Body of pancreas (tissue), 4 donors: Measurements from ENCODE around the gene MRPL10.

Experiments used
- POLR2A ChIP-seq, 3 donors: fragments of 450-650 bp; IDR thresholded peaks; one replicate each; pipeline ENCODE4 v1.6.1; 2016; ENCODE audit warnings: antibody characterized with exemption in 3 of 3, mild to moderate bottlenecking in 2 of 3
- TF ChIP-seq, protein P1 (sequence below), 7 experiments: fragments of 450-650 bp in 4 of 7; fragments of 200-600 bp in 3 of 7; sonication (generic) in 3 of 7; IDR thresholded peaks; one replicate each; pipeline ENCODE4 v1.5.1; 2016 to 2019; ENCODE audit warnings: antibody characterized with exemption in 7 of 7

- no peak for TF ChIP-seq POLR2A (IDR thresholded peaks at IDR 0.05)
- TF ChIP-seq, protein P1, sequence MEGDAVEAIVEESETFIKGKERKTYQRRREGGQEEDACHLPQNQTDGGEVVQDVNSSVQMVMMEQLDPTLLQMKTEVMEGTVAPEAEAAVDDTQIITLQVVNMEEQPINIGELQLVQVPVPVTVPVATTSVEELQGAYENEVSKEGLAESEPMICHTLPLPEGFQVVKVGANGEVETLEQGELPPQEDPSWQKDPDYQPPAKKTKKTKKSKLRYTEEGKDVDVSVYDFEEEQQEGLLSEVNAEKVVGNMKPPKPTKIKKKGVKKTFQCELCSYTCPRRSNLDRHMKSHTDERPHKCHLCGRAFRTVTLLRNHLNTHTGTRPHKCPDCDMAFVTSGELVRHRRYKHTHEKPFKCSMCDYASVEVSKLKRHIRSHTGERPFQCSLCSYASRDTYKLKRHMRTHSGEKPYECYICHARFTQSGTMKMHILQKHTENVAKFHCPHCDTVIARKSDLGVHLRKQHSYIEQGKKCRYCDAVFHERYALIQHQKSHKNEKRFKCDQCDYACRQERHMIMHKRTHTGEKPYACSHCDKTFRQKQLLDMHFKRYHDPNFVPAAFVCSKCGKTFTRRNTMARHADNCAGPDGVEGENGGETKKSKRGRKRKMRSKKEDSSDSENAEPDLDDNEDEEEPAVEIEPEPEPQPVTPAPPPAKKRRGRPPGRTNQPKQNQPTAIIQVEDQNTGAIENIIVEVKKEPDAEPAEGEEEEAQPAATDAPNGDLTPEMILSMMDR (IDR thresholded peaks at IDR 0.05): no peak
Observed at GRCh38 chr17:47813077-47813476, 18.3 kb downstream of the MRPL10 start.
